ENCODE results near the gene FRAT1.

FRAT1 gene

GRCh38 chr10:97360705-97361536 is 41.9 kb downstream of the FRAT1 start:
- H3K79me2 ChIP-seq (ENCODE audit: low read length) = no peaks in the 10 kb centered on the region
- peaks cover 7% of the 10 kb centered on the region for H3K4me1 ChIP-seq (ENCODE audit: low read length)
- H3K36me3 ChIP-seq (replicated peaks; ENCODE audit: low read depth, low read length) = peaks cover 3% of the 10 kb centered on the region
- no peak overlapping the region for H3K4me2 ChIP-seq (ENCODE audit: low read length)
- H3K27me3 ChIP-seq (ENCODE audit: low read depth, low read length) = no peaks in the 10 kb centered on the region
- no peak overlapping the region for H3K4me3 ChIP-seq (ENCODE audit: low read length)
- H3K9me3 ChIP-seq (ENCODE audit: insufficient read depth, low read length) = no peaks in the 10 kb centered on the region
- no peaks in the 10 kb centered on the region for H4K20me1 ChIP-seq (ENCODE audit: insufficient read depth, low read length)
- no peak overlapping the region for H3K9ac ChIP-seq (ENCODE audit: low read length)
- H2AFZ ChIP-seq (ENCODE audit: low read depth, low read length) = no peak overlapping the region
- no peak for TF ChIP-seq CTCF (IDR thresholded peaks at IDR 0.05; ENCODE audit: low read depth, low read length)
- no peak for TF ChIP-seq EZH2phosphoT487 (IDR thresholded peaks at IDR 0.05; ENCODE audit: low read depth)
- H3K27ac ChIP-seq (ENCODE audit: low read length) = no peak overlapping the region

- TF ChIP-seq EZH2phosphoT487 (IDR thresholded peaks at IDR 0.05; ENCODE audit: low read depth) (no peak), CTCF (IDR thresholded peaks at IDR 0.05; ENCODE audit: low read depth, low read length) (no peak)
- Histone ChIP-seq H3K79me2 (ENCODE audit: low read length) (no peaks in the 10 kb centered on the region), H3K9ac (ENCODE audit: low read length) (no peak overlapping the region), H3K36me3 (replicated peaks; ENCODE audit: low read depth, low read length) (peaks cover 9% of the 10 kb centered on the region), H3K4me2 (ENCODE audit: low read length) (no peak overlapping the region), H2AFZ (ENCODE audit: low read depth, low read length) (no peak overlapping the region), H3K27me3 (ENCODE audit: low read depth, low read length) (no peaks in the 10 kb centered on the region), H3K27ac (ENCODE audit: low read length) (no peak overlapping the region), H3K9me3 (ENCODE audit: insufficient read depth, low read length) (no peaks in the 10 kb centered on the region), H3K4me1 (ENCODE audit: low read length) (peaks cover 10% of the 10 kb centered on the region), H4K20me1 (ENCODE audit: insufficient read depth, low read length) (no peaks in the 10 kb centered on the region), H3K4me3 (ENCODE audit: low read length) (no peak overlapping the region)
Measured at GRCh38 chr10:97361537-97361901, 42.4 kb downstream of the FRAT1 start.

GRCh38 chr10:97362310-97363033 is 43.4 kb downstream of the FRAT1 start:
- H3K36me3 ChIP-seq (replicated peaks; ENCODE audit: low read depth, low read length) = peaks cover 9% of the 10 kb centered on the region
- H3K79me2 ChIP-seq (ENCODE audit: low read length) = no peaks in the 10 kb centered on the region

More at GRCh38 chr10:97362310-97363033, 43.4 kb downstream of the FRAT1 start:
- no peak overlapping the region for H3K4me2 ChIP-seq (ENCODE audit: low read length)
- H2AFZ ChIP-seq (ENCODE audit: low read depth, low read length) = no peak overlapping the region
- H3K27ac ChIP-seq (ENCODE audit: low read length) = no peak overlapping the region
- no peaks in the 10 kb centered on the region for H3K27me3 ChIP-seq (ENCODE audit: low read depth, low read length)
- H3K4me1 ChIP-seq (ENCODE audit: low read length) = peaks cover 10% of the 10 kb centered on the region
- no peaks in the 10 kb centered on the region for H3K9me3 ChIP-seq (ENCODE audit: insufficient read depth, low read length)
- no peaks in the 10 kb centered on the region for H4K20me1 ChIP-seq (ENCODE audit: insufficient read depth, low read length)
- no peak overlapping the region for H3K9ac ChIP-seq (ENCODE audit: low read length)
- H3K4me3 ChIP-seq (ENCODE audit: low read length) = no peak overlapping the region
- TF ChIP-seq EZH2phosphoT487 (IDR thresholded peaks at IDR 0.05; ENCODE audit: low read depth) (no peak), CTCF (IDR thresholded peaks at IDR 0.05; ENCODE audit: low read depth, low read length) (no peak)

All from OCI-LY3 (cell line).